ENCODE data around the gene CTBP1. TPM values are rescaled to one million over a fixed set of nuclear protein-coding genes. Genes with fewer than 3 reads are reported as not detected.

The CTBP1 gene
- total and polyA plus RNA-seq, 7 experiments from 2014 or later = 57.2 to 233 (median 180) TPM

GRCh38 chr4:1174941-1175634, 73.8 kb downstream of the CTBP1 start:
- ATAC-seq = no peak
- H3K36me3 ChIP-seq (ENCODE audit: control insufficient read depth in 2 of 3, insufficient read depth in 3 of 3, low read length in 3 of 3) = no peaks in the 10 kb centered on the region
- H3K27me3 Mint-ChIP-seq = peaks cover 0 to 25% (median 6%) of the 10 kb centered on the region in 5 donors
- no peak overlapping the region for H3K27ac Mint-ChIP-seq
- H3K9me3 Mint-ChIP-seq = peaks cover 0 to 6% (median under 1%) of the 10 kb centered on the region in 11 donors
- no peak overlapping the region for H3K27ac ChIP-seq (ENCODE audit: low read depth, low read length)
- ChIA-PET POLR2A (interaction anchor here (0.6 kb wide), 1 partner anchor 29 kb away, joined by 3 read pairs; no protein-coding TSS in a partner anchor), CTCF (interaction anchor here (0.5 kb wide), 1 partner anchor 714 kb away, joined by 3 read pairs; no protein-coding TSS in a partner anchor)
- H3K4me3 Mint-ChIP-seq = no peak overlapping the region
- H3K36me3 Mint-ChIP-seq = peaks cover 0 to 15% (median 2%) of the 10 kb centered on the region in 5 donors
- DNase-seq = no peak
- intact Hi-C loops (cut with micrococcal nuclease) = no loop called here
- H3K4me1 ChIP-seq (ENCODE audit: control insufficient read depth in 2 of 2, insufficient read depth in 2 of 2, low read length in 2 of 2) = peaks cover 0 to 38% of the 10 kb centered on the region in 2 donors
- H3K9me3 ChIP-seq (ENCODE audit: control insufficient read depth in 2 of 3, low read length in 3 of 3) = no peaks in the 10 kb centered on the region
- no peak overlapping the region for H3K4me3 ChIP-seq (ENCODE audit: low read length)
- H3K4me1 Mint-ChIP-seq = peaks cover 0 to 12% (median 4%) of the 10 kb centered on the region in 7 donors
- H3K27me3 ChIP-seq (ENCODE audit: control insufficient read depth in 2 of 2, insufficient read depth in 2 of 2, low read length in 2 of 2) = peaks cover 0 to 11% of the 10 kb centered on the region in 2 donors

GRCh38 chr4:1172971-1173757, 75.8 kb downstream of the CTBP1 start:
- DNase-seq (no peak), ATAC-seq (no peak)
- CTCF ChIA-PET = interaction anchor here (1.6 kb wide), 1 partner anchor 95 kb away, joined by 3 read pairs; no protein-coding TSS in a partner anchor
- H3K36me3 Mint-ChIP-seq = peaks cover 0 to 5% (median 0%) of the 10 kb centered on the region in 5 donors
- H3K9me3 Mint-ChIP-seq = no peaks in the 10 kb centered on the region
- no peaks in the 10 kb centered on the region for H3K9me3 ChIP-seq (ENCODE audit: control insufficient read depth in 2 of 3, low read length in 3 of 3)
- H3K4me3 Mint-ChIP-seq = peak overlapping the region in 6 of 10 donors; percentile 35 to 79 (median 44)
- no peak overlapping the region for H3K4me3 ChIP-seq (ENCODE audit: low read length)
- intact Hi-C loops (cut with micrococcal nuclease) = no loop called here
- no peak overlapping the region for H3K27ac ChIP-seq (ENCODE audit: low read depth, low read length)
- H3K27me3 ChIP-seq (ENCODE audit: control insufficient read depth in 2 of 2, insufficient read depth in 2 of 2, low read length in 2 of 2) = peaks cover 0 to 11% of the 10 kb centered on the region in 2 donors
- POLR2A ChIA-PET = no interaction called here
- peaks cover 0 to 28% (median 6%) of the 10 kb centered on the region in 5 donors for H3K27me3 Mint-ChIP-seq
- no peaks in the 10 kb centered on the region for H3K36me3 ChIP-seq (ENCODE audit: control insufficient read depth in 2 of 3, insufficient read depth in 3 of 3, low read length in 3 of 3)
- peak overlapping the region in 1 of 9 donors; percentile 51 for H3K27ac Mint-ChIP-seq
- H3K4me1 Mint-ChIP-seq = peaks cover 0 to 20% (median 4%) of the 10 kb centered on the region in 7 donors
- H3K4me1 ChIP-seq (ENCODE audit: control insufficient read depth in 2 of 2, insufficient read depth in 2 of 2, low read length in 2 of 2) = peaks cover 0 to 31% of the 10 kb centered on the region in 2 donors

- H3K9me3 Mint-ChIP-seq = no peaks in the 10 kb centered on the region
- intact Hi-C loops (cut with micrococcal nuclease) = no loop called here
- Histone ChIP-seq H3K27me3 (ENCODE audit: control insufficient read depth in 2 of 2, insufficient read depth in 2 of 2, low read length in 2 of 2) (peaks cover 0 to 11% of the 10 kb centered on the region in 2 donors), H3K9me3 (ENCODE audit: control insufficient read depth in 2 of 3, low read length in 3 of 3) (no peaks in the 10 kb centered on the region), H3K4me1 (ENCODE audit: control insufficient read depth in 2 of 2, insufficient read depth in 2 of 2, low read length in 2 of 2) (peaks cover 0 to 29% of the 10 kb centered on the region in 2 donors), H3K36me3 (ENCODE audit: control insufficient read depth in 2 of 3, insufficient read depth in 3 of 3, low read length in 3 of 3) (no peaks in the 10 kb centered on the region), H3K4me3 (ENCODE audit: low read length) (peak within 1 kb of the TSS; percentile 46), H3K27ac (ENCODE audit: low read depth, low read length) (no peak within 1 kb of the TSS)
- peak within 1 kb of the TSS in 9 of 10 donors; percentile 44 to 81 (median 75) for H3K4me3 Mint-ChIP-seq
- ATAC-seq (no peak), DNase-seq (peak in 1 of 9 donors; percentile 21)
- H3K36me3 Mint-ChIP-seq = peaks cover 0 to 5% (median 0%) of the 10 kb centered on the region in 5 donors
- peaks cover 0 to 26% (median 11%) of the 10 kb centered on the region in 7 donors for H3K4me1 Mint-ChIP-seq
- peak within 1 kb of the TSS in 1 of 9 donors; percentile 51 for H3K27ac Mint-ChIP-seq
- H3K27me3 Mint-ChIP-seq = peaks cover 0 to 31% (median 6%) of the 10 kb centered on the region in 5 donors
- ChIA-PET POLR2A (interaction anchor here (1.9 kb wide), 1 partner anchor 77 kb away, joined by 6 read pairs; the partner anchor contains the start of gene CTBP1), CTCF (interaction anchor here (1.6 kb wide), 1 partner anchor 96 kb away, joined by 3 read pairs; no protein-coding TSS in a partner anchor)
Measured at GRCh38 chr4:1172228-1172851, 76.6 kb downstream of the CTBP1 start, which contains the start of gene SPON2. Gene SPON2, minus strand, starts transcription at chr4:1172583.

GRCh38 chr4:1171311-1172227, 77.4 kb downstream of the CTBP1 start:
- Mint-ChIP-seq H3K36me3 (peaks cover 0 to 4% (median 0%) of the 10 kb centered on the region in 5 donors), H3K27me3 (peaks cover 0 to 31% (median 6%) of the 10 kb centered on the region in 5 donors), H3K4me1 (peaks cover 6 to 29% (median 16%) of the 10 kb centered on the region in 7 donors), H3K27ac (peak overlapping the region in 1 of 9 donors; percentile 72), H3K4me3 (peak overlapping the region; percentile 44 to 81 (median 74)), H3K9me3 (no peaks in the 10 kb centered on the region)
- Histone ChIP-seq H3K27ac (ENCODE audit: low read depth, low read length) (no peak overlapping the region), H3K4me1 (ENCODE audit: control insufficient read depth in 2 of 2, insufficient read depth in 2 of 2, low read length in 2 of 2) (peaks cover 3 to 28% of the 10 kb centered on the region in 2 donors), H3K4me3 (ENCODE audit: low read length) (peak overlapping the region; percentile 46), H3K36me3 (ENCODE audit: control insufficient read depth in 2 of 3, insufficient read depth in 3 of 3, low read length in 3 of 3) (no peaks in the 10 kb centered on the region), H3K9me3 (ENCODE audit: control insufficient read depth in 2 of 3, low read length in 3 of 3) (no peaks in the 10 kb centered on the region), H3K27me3 (ENCODE audit: control insufficient read depth in 2 of 2, insufficient read depth in 2 of 2, low read length in 2 of 2) (peaks cover 0 to 11% of the 10 kb centered on the region in 2 donors)
- DNase-seq (peak; percentile 33 to 65 (median 57)), ATAC-seq (peak; percentile 39)
- ChIA-PET CTCF (interaction anchor here (0.7 to 1.0 kb wide), 2 partner anchors 8 to 64 kb away, joined by 3 read pairs; no protein-coding TSS in a partner anchor), POLR2A (interaction anchor here (0.7 to 1.9 kb wide), 2 partner anchors 12 to 77 kb away, joined by 3 to 6 read pairs; partner anchors contain the start of gene CTBP1)
- intact Hi-C loops (cut with micrococcal nuclease) = loop anchor here (1.0 kb wide), 3 partner anchors 29 to 78 kb away; partner anchors contain the start of gene CTBP1 (in 1 of the 2)

GRCh38 chr4:1170976-1171310, 78.0 kb downstream of the CTBP1 start:
- H3K4me1 Mint-ChIP-seq = peaks cover 8 to 26% (median 17%) of the 10 kb centered on the region in 7 donors
- H3K4me3 Mint-ChIP-seq = peak overlapping the region in 8 of 10 donors; percentile 44 to 81 (median 74)
- no peaks in the 10 kb centered on the region for H3K36me3 ChIP-seq (ENCODE audit: control insufficient read depth in 2 of 3, insufficient read depth in 3 of 3, low read length in 3 of 3)
- H3K4me1 ChIP-seq (ENCODE audit: control insufficient read depth in 2 of 2, insufficient read depth in 2 of 2, low read length in 2 of 2) = peaks cover 3 to 22% of the 10 kb centered on the region in 2 donors
- no peaks in the 10 kb centered on the region for H3K9me3 ChIP-seq (ENCODE audit: control insufficient read depth in 2 of 3, low read length in 3 of 3)
- DNase-seq (no peak), ATAC-seq (no peak)
- POLR2A ChIA-PET = interaction anchor here (0.7 to 1.9 kb wide), 2 partner anchors 12 to 78 kb away, joined by 3 to 6 read pairs; partner anchors contain the start of gene CTBP1
- CTCF ChIA-PET = interaction anchor here (0.7 to 1.0 kb wide), 2 partner anchors 9 to 64 kb away, joined by 3 read pairs; no protein-coding TSS in a partner anchor
- H3K27me3 Mint-ChIP-seq = peaks cover 0 to 31% (median 6%) of the 10 kb centered on the region in 5 donors
- H3K27me3 ChIP-seq (ENCODE audit: control insufficient read depth in 2 of 2, insufficient read depth in 2 of 2, low read length in 2 of 2) = peaks cover 0 to 11% of the 10 kb centered on the region in 2 donors
- no peak overlapping the region for H3K4me3 ChIP-seq (ENCODE audit: low read length)
- no peaks in the 10 kb centered on the region for H3K9me3 Mint-ChIP-seq
- H3K36me3 Mint-ChIP-seq = no peaks in the 10 kb centered on the region
- no peak overlapping the region for H3K27ac ChIP-seq (ENCODE audit: low read depth, low read length)
- H3K27ac Mint-ChIP-seq = no peak overlapping the region
- intact Hi-C loops (cut with micrococcal nuclease) = loop anchor here (1.0 kb wide), 3 partner anchors 29 to 78 kb away; partner anchors contain the start of gene CTBP1 (in 1 of the 2)
